ENCODE measurements around the gene SLC16A10. TPM values are rescaled to one million over a fixed set of nuclear protein-coding genes. Genes with fewer than 3 reads are reported as not detected.

SLC16A10 gene
- total and polyA plus RNA-seq, 2 of the 13 experiments (the other 11 are each of a cell fraction or from before 2014, with no cell fraction given), result 8.2 to 20.1 TPM

DNA sequence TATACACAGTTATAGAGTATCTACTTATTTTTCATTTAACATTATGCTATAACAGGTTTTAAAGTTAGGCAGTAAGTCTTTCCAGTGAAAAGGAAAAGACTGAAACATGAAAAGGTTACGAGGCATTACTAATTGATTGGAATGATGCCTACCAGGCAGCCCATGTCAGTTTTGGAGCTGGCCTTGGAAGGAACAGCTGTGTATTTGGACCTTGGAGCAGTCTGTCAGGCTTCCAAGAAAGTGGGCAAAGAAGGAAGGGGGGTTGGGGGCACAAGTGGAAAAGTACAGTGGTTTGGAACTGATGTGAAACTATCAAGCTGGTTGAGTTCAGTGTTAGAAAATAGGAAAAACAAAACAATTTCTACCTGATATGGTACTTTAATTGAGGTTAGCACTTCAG, 41.7 kb downstream of the SLC16A10 start:
- POLR2A ChIA-PET, result no interaction called here
- no peak overlapping the region for H3K9ac ChIP-seq (ENCODE audit: insufficient read depth, low read depth, low read length)
- H3K4me1 ChIP-seq (ENCODE audit: insufficient read depth, low read length), result peaks cover 53% of the 10 kb centered on the region
- no peaks in the 10 kb centered on the region for H3K27me3 ChIP-seq (ENCODE audit: control insufficient read depth in 1 of 2, insufficient read depth in 2 of 2, low read length in 2 of 2)
- BruUV-seq (replicated peaks), result no TSS peak
- H4K20me1 ChIP-seq (ENCODE audit: insufficient read depth, low read length), result no peaks in the 10 kb centered on the region
- CTCF ChIA-PET (ENCODE audit: low intra/inter-chr PET ratio, low total read pairs), result no interaction called here
- H3K4me3 ChIP-seq (replicated peaks in 1 of 3; ENCODE audit: insufficient read depth in 1 of 3, low read depth in 2 of 3, low read length in 3 of 3), result no peak overlapping the region
- no peaks in the 10 kb centered on the region for H3K9me3 ChIP-seq (ENCODE audit: low read length)
- peak; percentile 24 for DNase-seq (ENCODE audit: low spot score)
- in situ Hi-C loops (cut with HindIII; ENCODE audit: extremely low pct_ligation_motif_present, low pct_unique_long_range_greater_than_20kb), result no loop called here
- TF ChIP-seq, protein P1, sequence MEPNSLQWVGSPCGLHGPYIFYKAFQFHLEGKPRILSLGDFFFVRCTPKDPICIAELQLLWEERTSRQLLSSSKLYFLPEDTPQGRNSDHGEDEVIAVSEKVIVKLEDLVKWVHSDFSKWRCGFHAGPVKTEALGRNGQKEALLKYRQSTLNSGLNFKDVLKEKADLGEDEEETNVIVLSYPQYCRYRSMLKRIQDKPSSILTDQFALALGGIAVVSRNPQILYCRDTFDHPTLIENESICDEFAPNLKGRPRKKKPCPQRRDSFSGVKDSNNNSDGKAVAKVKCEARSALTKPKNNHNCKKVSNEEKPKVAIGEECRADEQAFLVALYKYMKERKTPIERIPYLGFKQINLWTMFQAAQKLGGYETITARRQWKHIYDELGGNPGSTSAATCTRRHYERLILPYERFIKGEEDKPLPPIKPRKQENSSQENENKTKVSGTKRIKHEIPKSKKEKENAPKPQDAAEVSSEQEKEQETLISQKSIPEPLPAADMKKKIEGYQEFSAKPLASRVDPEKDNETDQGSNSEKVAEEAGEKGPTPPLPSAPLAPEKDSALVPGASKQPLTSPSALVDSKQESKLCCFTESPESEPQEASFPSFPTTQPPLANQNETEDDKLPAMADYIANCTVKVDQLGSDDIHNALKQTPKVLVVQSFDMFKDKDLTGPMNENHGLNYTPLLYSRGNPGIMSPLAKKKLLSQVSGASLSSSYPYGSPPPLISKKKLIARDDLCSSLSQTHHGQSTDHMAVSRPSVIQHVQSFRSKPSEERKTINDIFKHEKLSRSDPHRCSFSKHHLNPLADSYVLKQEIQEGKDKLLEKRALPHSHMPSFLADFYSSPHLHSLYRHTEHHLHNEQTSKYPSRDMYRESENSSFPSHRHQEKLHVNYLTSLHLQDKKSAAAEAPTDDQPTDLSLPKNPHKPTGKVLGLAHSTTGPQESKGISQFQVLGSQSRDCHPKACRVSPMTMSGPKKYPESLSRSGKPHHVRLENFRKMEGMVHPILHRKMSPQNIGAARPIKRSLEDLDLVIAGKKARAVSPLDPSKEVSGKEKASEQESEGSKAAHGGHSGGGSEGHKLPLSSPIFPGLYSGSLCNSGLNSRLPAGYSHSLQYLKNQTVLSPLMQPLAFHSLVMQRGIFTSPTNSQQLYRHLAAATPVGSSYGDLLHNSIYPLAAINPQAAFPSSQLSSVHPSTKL (CRISPR knock-in tag; IDR thresholded peaks at IDR 0.05), result 0 out of 2 replicates have a peak, but pooled peaks have one; percentile 20
- TF ChIP-seq, protein P2, sequence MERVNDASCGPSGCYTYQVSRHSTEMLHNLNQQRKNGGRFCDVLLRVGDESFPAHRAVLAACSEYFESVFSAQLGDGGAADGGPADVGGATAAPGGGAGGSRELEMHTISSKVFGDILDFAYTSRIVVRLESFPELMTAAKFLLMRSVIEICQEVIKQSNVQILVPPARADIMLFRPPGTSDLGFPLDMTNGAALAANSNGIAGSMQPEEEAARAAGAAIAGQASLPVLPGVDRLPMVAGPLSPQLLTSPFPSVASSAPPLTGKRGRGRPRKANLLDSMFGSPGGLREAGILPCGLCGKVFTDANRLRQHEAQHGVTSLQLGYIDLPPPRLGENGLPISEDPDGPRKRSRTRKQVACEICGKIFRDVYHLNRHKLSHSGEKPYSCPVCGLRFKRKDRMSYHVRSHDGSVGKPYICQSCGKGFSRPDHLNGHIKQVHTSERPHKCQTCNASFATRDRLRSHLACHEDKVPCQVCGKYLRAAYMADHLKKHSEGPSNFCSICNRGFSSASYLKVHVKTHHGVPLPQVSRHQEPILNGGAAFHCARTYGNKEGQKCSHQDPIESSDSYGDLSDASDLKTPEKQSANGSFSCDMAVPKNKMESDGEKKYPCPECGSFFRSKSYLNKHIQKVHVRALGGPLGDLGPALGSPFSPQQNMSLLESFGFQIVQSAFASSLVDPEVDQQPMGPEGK (CRISPR knock-in tag; IDR thresholded peaks at IDR 0.05), result peak; percentile 42; the same call in 1 of the 2 replicates
- TF ChIP-seq, protein P3, sequence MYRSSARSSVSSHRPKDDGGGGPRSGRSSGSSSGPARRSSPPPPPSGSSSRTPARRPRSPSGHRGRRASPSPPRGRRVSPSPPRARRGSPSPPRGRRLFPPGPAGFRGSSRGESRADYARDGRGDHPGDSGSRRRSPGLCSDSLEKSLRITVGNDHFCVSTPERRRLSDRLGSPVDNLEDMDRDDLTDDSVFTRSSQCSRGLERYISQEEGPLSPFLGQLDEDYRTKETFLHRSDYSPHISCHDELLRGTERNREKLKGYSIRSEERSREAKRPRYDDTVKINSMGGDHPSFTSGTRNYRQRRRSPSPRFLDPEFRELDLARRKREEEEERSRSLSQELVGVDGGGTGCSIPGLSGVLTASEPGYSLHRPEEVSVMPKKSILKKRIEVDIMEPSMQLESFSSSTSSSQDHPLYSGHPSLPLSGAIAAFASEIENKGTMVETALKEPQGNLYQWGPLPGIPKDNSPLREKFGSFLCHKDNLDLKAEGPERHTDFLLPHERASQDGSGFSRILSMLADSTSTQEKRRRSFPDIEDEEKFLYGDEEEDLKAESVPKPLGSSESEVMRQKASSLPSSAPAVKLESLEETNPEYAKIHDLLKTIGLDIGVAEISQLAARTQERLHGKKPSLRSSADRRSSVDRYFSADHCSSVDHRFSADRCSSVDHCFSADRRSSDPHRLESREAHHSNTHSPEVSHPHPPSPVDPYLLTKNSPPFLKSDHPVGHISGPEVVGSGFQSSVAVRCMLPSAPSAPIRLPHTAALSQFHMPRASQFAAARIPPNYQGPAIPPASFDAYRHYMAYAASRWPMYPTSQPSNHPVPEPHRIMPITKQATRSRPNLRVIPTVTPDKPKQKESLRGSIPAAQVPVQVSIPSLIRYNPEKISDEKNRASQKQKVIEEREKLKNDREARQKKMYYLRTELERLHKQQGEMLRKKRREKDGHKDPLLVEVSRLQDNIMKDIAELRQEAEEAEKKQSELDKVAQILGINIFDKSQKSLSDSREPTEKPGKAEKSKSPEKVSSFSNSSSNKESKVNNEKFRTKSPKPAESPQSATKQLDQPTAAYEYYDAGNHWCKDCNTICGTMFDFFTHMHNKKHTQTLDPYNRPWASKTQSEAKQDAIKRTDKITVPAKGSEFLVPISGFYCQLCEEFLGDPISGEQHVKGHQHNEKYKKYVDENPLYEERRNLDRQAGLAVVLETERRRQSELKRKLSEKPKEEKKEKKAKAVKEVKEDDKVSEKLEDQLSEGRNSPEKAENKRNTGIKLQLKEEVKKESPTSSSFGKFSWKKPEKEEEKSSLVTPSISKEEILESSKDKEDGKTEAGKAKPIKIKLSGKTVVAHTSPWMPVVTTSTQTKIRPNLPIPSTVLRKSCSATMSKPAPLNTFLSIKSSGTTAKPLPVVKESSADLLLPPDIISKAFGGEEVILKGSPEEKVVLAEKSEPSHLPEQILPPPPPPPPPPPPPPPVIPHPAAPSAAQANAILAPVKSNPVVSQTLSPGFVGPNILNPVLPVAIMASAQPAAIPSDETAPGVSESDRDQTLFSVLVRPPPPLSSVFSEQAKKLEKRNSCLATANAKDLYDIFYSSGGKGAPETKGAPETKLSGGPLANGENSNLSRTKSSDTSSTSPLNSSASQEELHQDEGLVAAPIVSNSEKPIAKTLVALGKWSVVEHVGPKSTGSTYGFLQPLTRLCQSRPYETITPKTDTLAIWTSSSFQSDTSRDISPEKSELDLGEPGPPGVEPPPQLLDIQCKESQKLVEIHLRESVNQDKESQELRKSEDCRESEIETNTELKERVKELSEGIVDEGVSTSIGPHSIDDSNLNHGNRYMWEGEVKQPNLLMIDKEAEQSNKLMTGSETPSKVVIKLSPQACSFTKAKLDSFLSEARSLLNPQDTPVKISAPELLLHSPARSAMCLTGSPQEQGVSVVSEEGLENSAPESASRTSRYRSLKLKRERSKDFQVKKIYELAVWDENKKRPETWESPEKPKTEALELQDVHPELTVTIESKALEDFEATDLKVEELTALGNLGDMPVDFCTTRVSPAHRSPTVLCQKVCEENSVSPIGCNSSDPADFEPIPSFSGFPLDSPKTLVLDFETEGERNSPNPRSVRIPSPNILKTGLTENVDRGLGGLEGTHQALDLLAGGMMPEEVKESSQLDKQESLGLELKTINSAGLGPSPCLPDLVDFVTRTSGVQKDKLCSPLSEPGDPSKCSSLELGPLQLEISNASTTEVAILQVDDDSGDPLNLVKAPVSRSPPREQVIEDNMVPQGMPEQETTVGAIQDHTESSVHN (CRISPR knock-in tag; IDR thresholded peaks at IDR 0.05), result no peak
- TF ChIP-seq BCL6 (CRISPR knock-in tag; IDR thresholded peaks at IDR 0.05) (0 out of 2 replicates have a peak, but pooled peaks have one; percentile 14), HNF4A (CRISPR knock-in tag; IDR thresholded peaks at IDR 0.05) (peak; percentile 64), ATAD3A (CRISPR knock-in tag; IDR thresholded peaks at IDR 0.05) (no peak), KLF13 (CRISPR knock-in tag; IDR thresholded peaks at IDR 0.05) (no peak), GATAD2A (CRISPR knock-in tag; IDR thresholded peaks at IDR 0.05) (0 out of 2 replicates have a peak, but pooled peaks have one; percentile 27), NCOA2 (CRISPR knock-in tag; IDR thresholded peaks at IDR 0.05) (peak; percentile 20; the same call in 1 of the 2 replicates)
- TF ChIP-seq, protein P4, sequence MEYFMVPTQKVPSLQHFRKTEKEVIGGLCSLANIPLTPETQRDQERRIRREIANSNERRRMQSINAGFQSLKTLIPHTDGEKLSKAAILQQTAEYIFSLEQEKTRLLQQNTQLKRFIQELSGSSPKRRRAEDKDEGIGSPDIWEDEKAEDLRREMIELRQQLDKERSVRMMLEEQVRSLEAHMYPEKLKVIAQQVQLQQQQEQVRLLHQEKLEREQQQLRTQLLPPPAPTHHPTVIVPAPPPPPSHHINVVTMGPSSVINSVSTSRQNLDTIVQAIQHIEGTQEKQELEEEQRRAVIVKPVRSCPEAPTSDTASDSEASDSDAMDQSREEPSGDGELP (IDR thresholded peaks at IDR 0.05; ENCODE audit: borderline replicate concordance, low read depth), result 0 out of 2 replicates have a peak, but pooled peaks have one; percentile 49
- no peak overlapping the region for H2AFZ ChIP-seq (ENCODE audit: low read length)
- no peaks in the 10 kb centered on the region for H3K36me3 ChIP-seq (replicated peaks in 1 of 2; ENCODE audit: control insufficient read depth in 1 of 2, insufficient read depth in 2 of 2, low read length in 2 of 2)
- 88% methylated on average over 1 of the region's 1 CpG for WGBS (ENCODE audit: low lambda C conversion rate)
- ATAC-seq, result no peak
- H3K4me2 ChIP-seq (ENCODE audit: low read depth, low read length), result no peak overlapping the region
- intact Hi-C loops (cut with micrococcal nuclease; ENCODE audit: unreplicated experiment), result no loop called here
- no peak for FAIRE-seq
- H3K27ac ChIP-seq (ENCODE audit: extremely low read length, insufficient read depth, low read length), result no peak overlapping the region
- H3K79me2 ChIP-seq (ENCODE audit: insufficient read depth, low read length), result no peaks in the 10 kb centered on the region
